Kidney (tissue), 14 donors: ENCODE data around the gene RGS3. TPM values are rescaled to one million over a fixed set of nuclear protein-coding genes. Genes with fewer than 3 reads are reported as not detected.
"Not testable (repeated sequence)": the region's sequence is repeated elsewhere in the genome, so short reads cannot be mapped to it uniquely, and the experiment has no call there.

Experiments
- DNase-seq, 5 donors: peaks; one replicate each; pipeline ENCODE4 v3.0.0-alpha.2; 2013 to 2020
- FAIRE-seq: peaks from 2 replicates; lab custom pipeline; 2012; peaks lifted over from hg19 to GRCh38; lab: Jason Lieb, UNC
- H3K27ac ChIP-seq, 2 donors: one replicate each; pipeline ENCODE4 v1.7.0; 2013; ENCODE audit warnings: low read depth in 2 of 2, low read length in 2 of 2, inconsistent platforms in 1 of 2
- H3K27me3 ChIP-seq: one replicate; pipeline ENCODE4 v1.7.1; 2013; ENCODE audit warnings: low read length, inconsistent platforms; ENCODE audit not compliant: control insufficient read depth, insufficient read depth
- H3K36me3 ChIP-seq, 3 donors: one replicate each; pipeline versions ENCODE4 v1.7.0 to v1.7.1; 2013; ENCODE audit warnings: low read length in 3 of 3, control low read depth in 1 of 3, inconsistent platforms in 1 of 3; ENCODE audit not compliant: insufficient read depth in 3 of 3, control insufficient read depth in 2 of 3
- H3K4me1 ChIP-seq, 3 donors: one replicate each; pipeline versions ENCODE4 v1.7.0 to v1.7.1; 2013; ENCODE audit warnings: low read length in 3 of 3, inconsistent platforms in 1 of 3, low read depth in 1 of 3; ENCODE audit not compliant: control insufficient read depth in 2 of 3, insufficient read depth in 2 of 3
- H3K4me3 ChIP-seq, 3 donors: one replicate each; pipeline versions ENCODE4 v1.7.0 to v1.8.1; 2013; ENCODE audit warnings: low read length in 3 of 3, control low read depth in 1 of 3, inconsistent platforms in 1 of 3
- H3K9ac ChIP-seq, 3 donors: one replicate each; pipeline versions ENCODE4 v1.7.0 to v1.7.1; 2013; ENCODE audit warnings: low read length in 3 of 3, control low read depth in 1 of 3, inconsistent platforms in 1 of 3
- H3K9me3 ChIP-seq, 3 donors: one replicate each; pipeline versions ENCODE4 v1.7.0 to v1.7.1; 2013; ENCODE audit warnings: low read length in 3 of 3, control low read depth in 1 of 3, inconsistent platforms in 1 of 3; ENCODE audit not compliant: control insufficient read depth in 2 of 3, insufficient read depth in 1 of 3
- intact Hi-C: fragments of 100-400 bp; cut with DNase I; formaldehyde crosslinking; loops from one replicate; pipeline ENCODE4 v1.11.1; 2022
- polyA plus RNA-seq: library from polyadenylated mRNA; stranded (reverse); fragments of 350-450 nt; fragmentation: Illumina TruSeq; extraction: RNeasy Lipid Tissue Mini Kit (QIAGEN cat#74804); gene quantifications from one replicate; pipeline ENCODE4 v1.2.3, GENCODE V29; 2014; ENCODE audit warnings: low read depth, low replicate concordance; ENCODE audit not compliant: insufficient read depth
- total RNA-seq: library from RNA; stranded (reverse); fragmentation: NEBNext Ultra II Directional; extraction: Animal tissue kit (Norgen Biotek cat#: 25700); gene quantifications from one replicate; pipeline ENCODE4 v1.2.1, GENCODE V29; 2021
- TF ChIP-seq, protein P1 (sequence below): IDR thresholded peaks from 3 replicates; pipeline ENCODE4 v1.5.1; 2012; ENCODE audit warnings: mild to moderate bottlenecking, moderate library complexity, borderline replicate concordance; ENCODE audit not compliant: insufficient read depth; ENCODE audit errors: extremely low read depth
- donor health status: control.
- donor health status: control.
- donor health status: control.
- donor health status: control.
- donor health status: control.
- donor health status: DM: yes; HTN: yes; CAD: no.
- donor health status: Normal renal cell carcinoma (clear cell type).

Gene RGS3
- total and polyA plus RNA-seq, 2 donors from 2014 or later = 114 to 137 TPM

DNA sequence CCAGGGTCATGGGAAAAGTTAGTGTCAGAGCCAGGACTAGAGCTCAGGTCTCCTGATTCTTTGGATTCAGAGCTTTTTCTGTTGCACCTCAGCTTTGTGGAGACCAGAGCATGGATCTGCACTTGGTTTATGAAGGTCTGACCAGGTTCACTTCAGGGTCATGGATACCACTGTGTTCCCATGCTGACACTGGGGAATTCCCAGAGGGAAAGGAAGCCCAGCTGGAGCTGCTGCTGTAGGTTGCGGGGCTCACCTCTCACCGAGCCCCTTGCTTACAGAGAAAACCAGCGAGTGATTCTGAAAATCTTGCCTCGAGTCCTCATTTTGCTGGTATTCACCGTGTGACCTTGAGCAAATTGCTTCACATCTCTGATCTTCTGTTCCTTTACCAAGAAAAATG lies 83.0 kb downstream of the RGS3 start:
- Histone ChIP-seq H3K9ac (no peak overlapping the region), H3K27ac (peak overlapping the region in 1 of 2 donors; percentile 41), H3K4me1 (peaks cover 0 to 29% (median 20%) of the 10 kb centered on the region in 3 donors), H3K27me3 (no peaks in the 10 kb centered on the region), H3K9me3 (no peaks in the 10 kb centered on the region), H3K4me3 (no peak overlapping the region), H3K36me3 (peaks cover 0 to 5% (median 3%) of the 10 kb centered on the region in 3 donors)
- DNase-seq (peak in 1 of 5 donors; percentile 10), FAIRE-seq (no peak)
- TF ChIP-seq, protein P1, sequence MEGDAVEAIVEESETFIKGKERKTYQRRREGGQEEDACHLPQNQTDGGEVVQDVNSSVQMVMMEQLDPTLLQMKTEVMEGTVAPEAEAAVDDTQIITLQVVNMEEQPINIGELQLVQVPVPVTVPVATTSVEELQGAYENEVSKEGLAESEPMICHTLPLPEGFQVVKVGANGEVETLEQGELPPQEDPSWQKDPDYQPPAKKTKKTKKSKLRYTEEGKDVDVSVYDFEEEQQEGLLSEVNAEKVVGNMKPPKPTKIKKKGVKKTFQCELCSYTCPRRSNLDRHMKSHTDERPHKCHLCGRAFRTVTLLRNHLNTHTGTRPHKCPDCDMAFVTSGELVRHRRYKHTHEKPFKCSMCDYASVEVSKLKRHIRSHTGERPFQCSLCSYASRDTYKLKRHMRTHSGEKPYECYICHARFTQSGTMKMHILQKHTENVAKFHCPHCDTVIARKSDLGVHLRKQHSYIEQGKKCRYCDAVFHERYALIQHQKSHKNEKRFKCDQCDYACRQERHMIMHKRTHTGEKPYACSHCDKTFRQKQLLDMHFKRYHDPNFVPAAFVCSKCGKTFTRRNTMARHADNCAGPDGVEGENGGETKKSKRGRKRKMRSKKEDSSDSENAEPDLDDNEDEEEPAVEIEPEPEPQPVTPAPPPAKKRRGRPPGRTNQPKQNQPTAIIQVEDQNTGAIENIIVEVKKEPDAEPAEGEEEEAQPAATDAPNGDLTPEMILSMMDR = no peak
- intact Hi-C loops = no loop called here

DNA sequence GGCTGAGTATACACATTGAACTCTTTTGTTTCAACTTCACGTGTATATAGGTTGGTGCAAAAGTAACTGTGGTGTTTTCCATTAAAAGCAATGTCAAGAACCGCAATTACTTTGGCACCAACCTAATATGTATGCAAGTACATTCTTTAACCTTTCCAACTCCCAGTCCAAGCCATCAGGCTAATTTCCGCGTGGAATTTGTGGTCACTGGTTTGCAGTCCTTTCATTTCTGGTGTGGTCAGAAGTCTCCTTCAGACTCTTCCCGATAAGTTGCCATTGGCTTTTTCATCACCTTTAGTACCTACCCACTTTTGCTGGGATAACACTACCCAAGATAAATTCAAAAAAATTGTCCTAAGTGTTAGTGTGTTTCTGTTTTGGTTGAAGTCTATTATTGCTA lies 84.0 kb downstream of the RGS3 start:
- no peaks in the 10 kb centered on the region for H3K27me3 ChIP-seq
- H3K27ac ChIP-seq = no peak overlapping the region
- no peak for DNase-seq
- FAIRE-seq = no peak
- H3K36me3 ChIP-seq = peaks cover 0 to 3% (median 0%) of the 10 kb centered on the region in 3 donors
- intact Hi-C loops = no loop called here
- TF ChIP-seq, protein P1 = no peak
- no peak overlapping the region for H3K4me3 ChIP-seq
- H3K4me1 ChIP-seq = peaks cover 0 to 29% (median 20%) of the 10 kb centered on the region in 3 donors
- no peaks in the 10 kb centered on the region for H3K9me3 ChIP-seq
- H3K9ac ChIP-seq = no peak overlapping the region

DNA sequence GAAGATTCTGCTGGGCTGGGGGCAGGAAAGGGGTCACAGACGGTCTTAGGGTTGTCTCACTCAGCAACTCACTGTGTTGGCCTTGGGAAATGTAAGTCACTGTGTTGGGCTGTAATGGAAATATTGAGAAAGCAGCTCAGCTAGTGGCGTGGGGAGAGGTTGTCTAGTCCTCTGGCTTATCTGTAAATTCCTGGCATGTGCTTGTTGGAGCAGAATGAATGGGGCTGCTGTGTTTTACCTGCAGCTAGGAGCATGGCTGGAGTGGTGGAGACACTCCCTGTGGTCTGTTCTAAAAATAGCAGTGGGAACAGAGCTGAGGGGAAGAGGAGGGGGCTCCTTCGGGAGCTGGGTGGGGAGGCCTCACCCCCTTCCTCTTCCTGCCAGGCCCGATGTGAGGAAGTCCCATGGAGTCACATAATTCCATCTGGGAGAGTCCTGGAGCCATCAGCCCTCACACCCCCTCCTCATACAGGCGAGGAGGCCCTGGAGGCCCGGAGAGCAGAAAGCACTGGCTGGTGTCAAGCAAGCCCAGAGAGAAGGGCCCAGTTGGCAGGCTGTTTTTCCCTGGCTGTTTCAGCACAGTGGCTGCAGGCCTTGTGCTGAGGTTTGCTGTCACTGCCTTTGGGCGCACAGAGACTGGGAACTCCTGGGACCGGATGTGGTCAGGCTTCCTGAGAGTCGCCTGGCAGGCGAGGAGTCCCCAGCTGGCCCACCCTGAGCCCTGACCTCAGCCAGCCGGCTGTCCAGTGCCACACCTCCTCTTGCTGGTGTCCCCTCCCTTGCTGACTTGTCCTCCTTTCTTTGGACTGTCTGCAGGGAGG lies 84.9 kb downstream of the RGS3 start:
- FAIRE-seq (no peak), DNase-seq (peak in 4 of 5 donors; percentile 20 to 87 (median 52))
- Histone ChIP-seq H3K9ac (peak overlapping the region in 2 of 3 donors; percentile 20 to 55), H3K4me3 (no peak overlapping the region), H3K9me3 (no peaks in the 10 kb centered on the region), H3K27me3 (no peaks in the 10 kb centered on the region), H3K4me1 (peaks cover 0 to 29% (median 20%) of the 10 kb centered on the region in 3 donors), H3K27ac (peak overlapping the region; percentile 75 to 82), H3K36me3 (peaks cover 0 to 1% (median 0%) of the 10 kb centered on the region in 3 donors)
- intact Hi-C loops = no loop called here
- TF ChIP-seq, protein P1 = no peak

DNA sequence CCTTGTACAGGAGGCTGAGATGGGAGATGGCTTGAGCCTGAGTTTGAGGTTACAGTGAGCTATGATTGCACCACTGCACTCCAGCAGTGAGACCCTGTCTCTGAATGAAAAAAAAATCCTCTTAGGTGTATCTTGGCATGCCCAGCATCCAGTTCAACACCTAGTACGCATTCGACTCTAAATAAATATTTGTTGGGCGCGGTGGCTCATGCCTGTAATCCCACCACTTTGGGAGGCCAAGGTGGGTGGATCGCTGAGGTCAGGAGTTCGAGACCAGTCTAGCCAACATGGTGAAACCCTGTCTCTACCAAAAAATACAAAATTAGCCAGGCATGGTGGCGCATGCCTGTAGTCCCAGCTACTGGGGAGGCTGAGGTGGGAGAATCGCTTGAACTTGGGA lies 86.4 kb downstream of the RGS3 start:
- H3K36me3 ChIP-seq, H3K9me3 ChIP-seq, H3K9ac ChIP-seq, H3K27ac ChIP-seq, FAIRE-seq, H3K27me3 ChIP-seq, H3K4me3 ChIP-seq, intact Hi-C loops: not testable (repeated sequence)
- H3K4me1 ChIP-seq = peaks cover 0 to 25% (median 20%) of the 10 kb centered on the region in 3 donors
- peak in 1 of 5 donors; percentile 9 for DNase-seq
